A549 treated with CORT108297 at 1 μM for 4 hours (cell line): ENCODE data around the gene TTC39A. TPM values are rescaled to one million over a fixed set of nuclear protein-coding genes. Genes with fewer than 3 reads are reported as not detected.

Source experiments
- total RNA-seq: library from RNA; stranded (reverse); fragments of 200-300 nt; extraction: Qiagen RNA extraction; gene quantifications from 5 replicates; pipeline ENCODE4 v1.2.3, GENCODE V29; 2022

TTC39A gene
- 0.96 to 2.2 TPM (median 1.1 TPM) in 5 replicates for total RNA-seq

DNA sequence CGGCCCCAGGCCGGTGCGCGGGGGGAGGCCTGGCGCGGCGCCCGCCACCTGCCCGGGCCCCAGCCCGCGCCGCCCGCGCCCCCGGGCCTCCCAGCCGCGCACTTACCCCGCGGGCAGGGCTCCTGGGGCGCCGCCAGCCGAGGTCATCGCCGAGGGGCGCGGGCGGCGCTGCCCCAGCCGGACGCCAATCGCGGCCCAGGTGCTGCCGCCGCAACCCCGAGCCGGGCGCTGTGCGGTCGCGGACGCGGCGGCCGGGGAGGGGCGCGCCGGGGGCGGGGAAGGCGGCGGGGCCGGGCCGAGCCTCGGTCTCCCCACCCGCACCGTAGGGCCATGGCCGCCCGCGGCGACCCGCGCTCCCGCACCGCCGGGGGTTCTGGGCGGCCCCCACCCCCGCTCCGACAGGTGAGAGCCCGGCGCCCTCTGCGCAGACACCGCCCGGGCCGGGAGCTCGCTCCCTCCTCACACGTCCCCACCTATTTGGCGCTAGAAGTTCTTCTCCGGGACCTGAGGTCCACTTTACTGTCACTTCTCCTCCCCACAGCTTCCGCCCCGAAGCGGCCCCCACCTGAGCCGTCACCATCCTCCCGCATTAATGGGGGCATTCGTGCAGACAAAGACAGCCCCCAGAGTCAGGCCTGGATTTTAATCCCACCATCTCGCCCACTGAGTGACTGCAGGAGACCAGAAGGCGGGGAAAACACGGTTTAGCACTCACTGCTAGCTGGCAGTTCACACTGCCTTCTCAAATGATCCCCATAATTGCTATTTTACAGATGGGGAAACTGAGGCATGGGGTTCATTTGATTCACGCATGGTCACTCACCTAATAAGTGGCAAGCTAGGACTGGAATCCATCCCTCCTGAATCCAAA lies at the start of gene TTC39A:
TTC39A (minus strand) TSS at position 232 of the 871 bp plus-strand sequence; CDS start at position 147, 85 bp downstream.

Other genes starting within 250 kb of the TTC39A start
- gene C1orf185, start 228.3 kb downstream of the TTC39A start, total RNA-seq: not detected in 5 replicates
- 22.3 to 33.1 TPM (median 27.0 TPM) in 5 replicates for gene RNF11, start 94.3 kb downstream of the TTC39A start, total RNA-seq
- 8.6 to 15.5 TPM (median 11.7 TPM) in 5 replicates for gene EPS15, start 188.7 kb upstream of the TTC39A start, total RNA-seq